PC-3 (cell line): Measurements from ENCODE around the gene ISLR2. TPM values are rescaled to one million over a fixed set of nuclear protein-coding genes. Genes with fewer than 3 reads are reported as not detected.

Experiments used
- ATAC-seq: fragments of 200-7000 bp; cut with Tn5 transposase; 2 replicates; pipeline ENCODE4 v1.9.1; 2020; ENCODE audit warnings: mild to moderate bottlenecking, moderate library complexity
- BruUV-seq: library from RNA; stranded (reverse); fragments of 400-500 nt; replicated peaks from 2 replicates; lab custom pipeline; 2021; lab: Mats Ljungman, UMichigan
- CTCF ChIA-PET: fragments of 300-600 bp; sonication (Branson Sonifier 250); formaldehyde crosslinking; loops from one replicate; lab custom pipeline; 2022; ENCODE audit warnings: antibody characterized with exemption; lab: Charles Lee
- POLR2A ChIA-PET: fragments of 300-600 bp; sonication (Branson Sonifier 250); formaldehyde crosslinking; loops from one replicate; lab custom pipeline; 2022; ENCODE audit warnings: antibody characterized with exemption; ENCODE audit not compliant: unreplicated experiment; lab: Charles Lee
- DNase-seq: peaks from one replicate; pipeline ENCODE4 v3.0.0-alpha.2; 2015
- H2AFZ ChIP-seq: fragments of 300-600 bp; sonication (generic); 2 replicates; pipeline ENCODE4 v1.6.0; 2016; ENCODE audit warnings: antibody characterized with exemption, low read length
- H3F3A ChIP-seq: fragments of 300-600 bp; sonication (generic); one replicate; pipeline ENCODE4 v1.6.0; 2017; ENCODE audit warnings: antibody characterized with exemption, low read length, control low read depth, mild to moderate bottlenecking; ENCODE audit not compliant: unreplicated experiment
- H3K27ac ChIP-seq: fragments of 300-600 bp; sonication (generic); 2 replicates; pipeline ENCODE4 v1.5.1; 2016; ENCODE audit warnings: mild to moderate bottlenecking, low read length
- H3K27me3 ChIP-seq: fragments of 300-600 bp; sonication (generic); 2 replicates; pipeline ENCODE4 v1.6.1; 2016; ENCODE audit warnings: low read length, mixed read lengths
- H3K36me3 ChIP-seq: fragments of 300-600 bp; sonication (generic); 2 replicates; pipeline ENCODE4 v1.6.1; 2016; ENCODE audit warnings: low read depth, mixed run types, low read length, mixed read lengths
- H3K4me1 ChIP-seq: fragments of 300-600 bp; sonication (generic); 2 replicates; pipeline ENCODE4 v1.5.1; 2016; ENCODE audit warnings: low read length; ENCODE audit not compliant: insufficient read depth
- H3K4me2 ChIP-seq: fragments of 300-600 bp; sonication (generic); 2 replicates; pipeline ENCODE4 v1.6.0; 2016; ENCODE audit warnings: low read length
- H3K4me3 ChIP-seq: fragments of 300-600 bp; sonication (generic); 2 replicates; pipeline ENCODE4 v1.5.1; 2016; ENCODE audit warnings: mild to moderate bottlenecking, low read length, mixed read lengths
- H3K79me2 ChIP-seq: fragments of 300-600 bp; sonication (generic); 2 replicates; pipeline ENCODE4 v1.6.1; 2017; ENCODE audit warnings: low read length, mixed read lengths
- H3K9ac ChIP-seq: fragments of 300-600 bp; sonication (generic); 2 replicates; pipeline ENCODE4 v1.6.0; 2016; ENCODE audit warnings: mild to moderate bottlenecking, low read length
- H3K9me2 ChIP-seq: fragments of 300-600 bp; sonication (generic); replicated peaks from 2 replicates; pipeline ENCODE4 v1.6.1; 2016; ENCODE audit warnings: mixed run types, low read length, mixed read lengths
- H3K9me3 ChIP-seq: fragments of 300-600 bp; sonication (generic); 2 replicates; pipeline ENCODE4 v1.6.1; 2016; ENCODE audit warnings: low read length, mixed read lengths
- H4K20me1 ChIP-seq: fragments of 300-600 bp; sonication (generic); 2 replicates; pipeline ENCODE4 v1.6.1; 2016; ENCODE audit warnings: low read length, mixed read lengths
- CTCF ChIP-seq: fragments of 300-600 bp; sonication (generic); conservative IDR thresholded peaks from 2 replicates; pipeline ENCODE4 v1.5.1; 2017; ENCODE audit warnings: antibody characterized with exemption, low read depth, mild to moderate bottlenecking, low read length
- EZH2 ChIP-seq: fragments of 300-600 bp; sonication (generic); IDR thresholded peaks from one replicate; pipeline ENCODE4 v1.6.1; 2017; ENCODE audit warnings: antibody characterized with exemption, mild to moderate bottlenecking, low read length; ENCODE audit not compliant: unreplicated experiment
- EZH2phosphoT487 ChIP-seq: fragments of 300-600 bp; sonication (generic); IDR thresholded peaks from 2 replicates; pipeline ENCODE4 v1.6.1; 2018; ENCODE audit warnings: mild to moderate bottlenecking, antibody characterized with exemption, low read length, borderline replicate concordance
- intact Hi-C: fragments of 100-400 bp; cut with micrococcal nuclease; formaldehyde crosslinking; loops from 2 replicates; pipeline ENCODE4 v1.9.0; 2023
- total RNA-seq: library from RNA; depleted of rRNA; stranded (reverse); fragments of >200 nt; gene quantifications from 2 replicates; pipeline ENCODE4 v1.2.3, GENCODE V29; 2014

The ISLR2 gene
- total RNA-seq, 1 experiment from 2014 or later: 0.22 TPM

- Histone ChIP-seq H4K20me1 (no peaks in the 10 kb centered on the region), H2AFZ (no peak overlapping the region), H3K4me2 (no peak overlapping the region), H3K79me2 (no peaks in the 10 kb centered on the region), H3K36me3 (no peaks in the 10 kb centered on the region), H3K9ac (no peak overlapping the region), H3K9me2 (no peaks in the 10 kb centered on the region), H3K9me3 (no peaks in the 10 kb centered on the region), H3K27ac (no peak overlapping the region), H3K4me1 (no peaks in the 10 kb centered on the region), H3F3A (no peaks in the 10 kb centered on the region), H3K27me3 (no peaks in the 10 kb centered on the region), H3K4me3 (no peak overlapping the region)
- ChIA-PET POLR2A (no interaction called here), CTCF (no interaction called here)
- intact Hi-C loops: no loop called here
- BruUV-seq: no TSS peak
- ATAC-seq (no peak), DNase-seq (no peak)
- TF ChIP-seq CTCF (no peak), EZH2 (no peak), EZH2phosphoT487 (no peak)
Measured at GRCh38 chr15:74170071-74170844, 39.9 kb downstream of the ISLR2 start.

GRCh38 chr15:74170875-74171578 is 40.6 kb downstream of the ISLR2 start:
- Histone ChIP-seq H2AFZ (no peak overlapping the region), H3F3A (no peaks in the 10 kb centered on the region), H3K9me2 (no peaks in the 10 kb centered on the region), H3K4me2 (no peak overlapping the region), H3K9ac (no peak overlapping the region), H3K36me3 (no peaks in the 10 kb centered on the region), H3K4me1 (no peaks in the 10 kb centered on the region), H3K9me3 (no peaks in the 10 kb centered on the region), H3K27ac (no peak overlapping the region), H3K4me3 (no peak overlapping the region), H3K79me2 (no peaks in the 10 kb centered on the region), H3K27me3 (no peaks in the 10 kb centered on the region), H4K20me1 (no peaks in the 10 kb centered on the region)
- no peak for DNase-seq
- TF ChIP-seq EZH2phosphoT487 (no peak), CTCF (no peak), EZH2 (no peak)
- no peak for ATAC-seq
- intact Hi-C loops: no loop called here
- ChIA-PET CTCF (no interaction called here), POLR2A (no interaction called here)
- no TSS peak for BruUV-seq
